Ishikawa (cell line): ENCODE measurements around the gene MLLT3.

Source experiments
- FOXM1 ChIP-seq: IDR thresholded peaks from 2 replicates; pipeline ENCODE4 v1.6.1; 2012; ENCODE audit warnings: low read depth, borderline replicate concordance
- RAD21 ChIP-seq: IDR thresholded peaks from 2 replicates; pipeline ENCODE4 v1.6.1; 2012; ENCODE audit warnings: low read depth
- REST ChIP-seq: IDR thresholded peaks from 2 replicates; pipeline ENCODE4 v1.6.1; 2012; ENCODE audit warnings: low read depth, mild to moderate bottlenecking
- YY1 ChIP-seq: IDR thresholded peaks from 2 replicates; pipeline ENCODE4 v1.6.1; 2012; ENCODE audit warnings: low read depth
- TF ChIP-seq, protein P1 (sequence below): IDR thresholded peaks from 2 replicates; pipeline ENCODE4 v1.6.1; 2012
- TF ChIP-seq, protein P2 (sequence below): IDR thresholded peaks from 2 replicates; pipeline ENCODE4 v1.6.1; 2012

DNA sequence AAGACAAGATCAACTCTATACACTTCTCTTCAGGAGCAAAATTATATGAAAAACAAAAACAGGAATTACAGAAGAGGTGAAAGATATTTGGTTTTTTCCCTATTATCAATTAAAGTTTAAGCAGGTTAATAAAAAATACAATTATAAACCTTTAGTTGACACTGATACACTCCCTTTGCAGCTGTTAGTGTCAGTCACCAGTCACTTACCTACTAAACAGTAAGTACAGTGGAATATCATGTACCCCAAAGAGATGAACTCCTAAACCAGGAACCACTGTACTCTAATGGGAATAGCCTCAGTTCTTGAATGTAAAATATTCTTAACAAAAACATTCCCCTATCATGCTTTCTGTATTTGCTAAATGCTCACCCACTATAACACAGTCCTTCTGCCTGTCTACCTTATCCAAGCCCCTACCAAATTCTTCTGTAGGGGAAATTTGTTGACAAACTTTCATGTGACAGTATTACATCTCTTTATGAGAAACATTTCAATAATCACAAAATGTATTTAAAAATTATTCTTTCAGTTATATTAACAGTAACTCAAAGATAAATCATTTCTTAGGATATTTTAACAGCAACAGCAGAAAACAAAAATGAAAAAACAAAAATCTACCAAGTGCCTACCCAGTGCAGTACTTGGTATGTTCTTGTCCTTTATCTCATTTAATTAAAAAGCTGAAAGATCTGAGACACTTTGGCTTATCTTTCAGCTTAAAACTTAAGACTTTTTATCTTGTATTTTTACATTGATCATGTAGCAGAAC is 212.8 kb downstream of the MLLT3 start:
- TF ChIP-seq, protein P1, sequence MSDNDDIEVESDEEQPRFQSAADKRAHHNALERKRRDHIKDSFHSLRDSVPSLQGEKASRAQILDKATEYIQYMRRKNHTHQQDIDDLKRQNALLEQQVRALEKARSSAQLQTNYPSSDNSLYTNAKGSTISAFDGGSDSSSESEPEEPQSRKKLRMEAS = no peak
- TF ChIP-seq RAD21 (no peak), YY1 (no peak), FOXM1 (no peak), REST (no peak)
- TF ChIP-seq, protein P2, sequence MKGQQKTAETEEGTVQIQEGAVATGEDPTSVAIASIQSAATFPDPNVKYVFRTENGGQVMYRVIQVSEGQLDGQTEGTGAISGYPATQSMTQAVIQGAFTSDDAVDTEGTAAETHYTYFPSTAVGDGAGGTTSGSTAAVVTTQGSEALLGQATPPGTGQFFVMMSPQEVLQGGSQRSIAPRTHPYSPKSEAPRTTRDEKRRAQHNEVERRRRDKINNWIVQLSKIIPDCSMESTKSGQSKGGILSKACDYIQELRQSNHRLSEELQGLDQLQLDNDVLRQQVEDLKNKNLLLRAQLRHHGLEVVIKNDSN = no peak
